GM12878 (cell line): Measurements from ENCODE around the gene GJA8. TPM values are rescaled to one million over a fixed set of nuclear protein-coding genes. Genes with fewer than 3 reads are reported as not detected.
A peak's percentile ranks its signal among the peaks of the same experiment; 100 is the strongest.
"Not testable (repeated sequence)": the region's sequence is repeated elsewhere in the genome, so short reads cannot be mapped to it uniquely, and the experiment has no call there.

Experiments used
- ATAC-seq: fragments of 200-7000 bp; cut with Tn5 transposase; 3 replicates; pipeline ENCODE4 v1.9.1; 2020; ENCODE audit warnings: mild to moderate bottlenecking, moderate library complexity
- BruUV-seq: library from RNA; stranded (reverse); fragments of 400-500 nt; replicated peaks from 2 replicates; lab custom pipeline; 2021; lab: Mats Ljungman, UMichigan
- CTCF ChIA-PET: fragments of 300-600 bp; sonication (Branson Sonifier 250); formaldehyde crosslinking; extraction: SDS; loops from one replicate; lab custom pipeline; 2021; ENCODE audit warnings: inconsistent platforms; lab: Yijun Ruan, JAX
- POLR2A ChIA-PET: fragments of 350-600 bp; formaldehyde crosslinking; extraction: SDS; loops from one replicate; lab custom pipeline; 2021; ENCODE audit warnings: inconsistent platforms; lab: Charles Lee
- RAD21 ChIA-PET: fragments of 300-600 bp; sonication (Branson Sonifier 250); formaldehyde crosslinking; loops from one replicate; lab custom pipeline; 2023; ENCODE audit warnings: antibody characterized with exemption; ENCODE audit not compliant: unreplicated experiment; lab: Charles Lee
- SMC1A ChIA-PET: fragments of 300-600 bp; sonication (Branson Sonifier 250); formaldehyde crosslinking; loops from one replicate; lab custom pipeline; 2023; ENCODE audit not compliant: unreplicated experiment, uncharacterized antibody; lab: Charles Lee
- DNase-seq: peaks from one replicate; pipeline ENCODE4 v3.0.0-alpha.2; 2011; ENCODE audit warnings: low read depth, low spot score
- FAIRE-seq: peaks from 3 replicates; lab custom pipeline; 2011; peaks lifted over from hg19 to GRCh38; lab: Jason Lieb, UNC
- H2AFZ ChIP-seq: 2 replicates; pipeline ENCODE4 v1.6.0; 2011; ENCODE audit warnings: low read depth, low read length, control low read depth; ENCODE audit not compliant: control insufficient read depth
- H3K27ac ChIP-seq: 2 replicates; pipeline ENCODE4 v1.5.1; 2011; ENCODE audit warnings: control low read depth; ENCODE audit not compliant: control insufficient read depth, insufficient read depth
- H3K27me3 ChIP-seq, 2 experiments: replicated peaks in 1 of 2; 2 replicates each; pipeline versions ENCODE4 v1.6.0 to v1.6.1; 2011; ENCODE audit warnings: low read length in 1 of 2; ENCODE audit not compliant: control insufficient read depth in 2 of 2, insufficient read depth in 2 of 2
- H3K36me3 ChIP-seq, 2 experiments: 2 replicates each; pipeline ENCODE4 v1.5.1; 2011; ENCODE audit warnings: low read length in 1 of 2; ENCODE audit not compliant: control insufficient read depth in 2 of 2, insufficient read depth in 2 of 2
- H3K4me1 ChIP-seq: 2 replicates; pipeline ENCODE4 v1.6.1; 2011; ENCODE audit warnings: mild to moderate bottlenecking, low read length, moderate library complexity, mixed read lengths; ENCODE audit not compliant: control insufficient read depth, insufficient read depth
- H3K4me2 ChIP-seq: 2 replicates; pipeline ENCODE4 v1.6.0; 2011; ENCODE audit warnings: control low read depth; ENCODE audit not compliant: control insufficient read depth, insufficient read depth
- H3K4me3 ChIP-seq: fragments of 200-600 bp; sonication (generic); 2 replicates; pipeline ENCODE4 v1.5.1; 2016
- H3K79me2 ChIP-seq: 2 replicates; pipeline ENCODE4 v1.6.0; 2011; ENCODE audit warnings: low read length; ENCODE audit not compliant: control insufficient read depth, insufficient read depth
- H3K9ac ChIP-seq: 2 replicates; pipeline ENCODE4 v1.8.0; 2011; ENCODE audit warnings: low read length, control low read depth, mixed read lengths; ENCODE audit not compliant: control insufficient read depth, insufficient read depth
- H3K9me3 ChIP-seq: replicated peaks from 3 replicates; pipeline ENCODE4 v1.5.1; 2011; ENCODE audit warnings: mild to moderate bottlenecking, low read length; ENCODE audit not compliant: control insufficient read depth, insufficient read depth
- H4K20me1 ChIP-seq: 2 replicates; pipeline ENCODE4 v1.6.0; 2011; ENCODE audit not compliant: control insufficient read depth, insufficient read depth
- WGBS: methylation state at CpG from one replicate; pipeline ENCODE4 v1.1.6; 2016; ENCODE audit warnings: low lambda C conversion rate; ENCODE audit not compliant: insufficient replicate concordance, insufficient coverage; ENCODE audit errors: missing lambda C conversion rate; 5-methylcytosine and 5-hydroxymethylcytosine counted together
- in situ Hi-C: fragments of 300-500 bp; cut with MboI; formaldehyde crosslinking; loops from 9 replicates; pipeline ENCODE4 v1.14.3; 2018; ENCODE audit warnings: mixed read lengths
- intact Hi-C: fragments of 100-400 bp; cut with micrococcal nuclease; formaldehyde crosslinking; loops from one replicate; pipeline ENCODE4 v1.14.2; 2022; ENCODE audit not compliant: unreplicated experiment
- polyA plus RNA-seq, 11 experiments: library from polyadenylated mRNA; depleted of rRNA in 4 of 11; unstranded in 6 of 11; stranded (reverse) in 5 of 11; fragments of >200 nt; fragmentation: Nextera tagmentation in 4 of 11; fragmentation: Illumina TruSeq in 1 of 11; extraction: Ambion mirVana in 4 of 11; extraction: Trizol in 1 of 11; gene quantifications; 1 replicate in 1 of 11; 2 replicates in 10 of 11; pipeline versions ENCODE4 v1.2.1 to v1.2.3, GENCODE V29; 2011 to 2016; ENCODE audit warnings: inconsistent platforms in 2 of 11, missing spikeins in 2 of 11, low read depth in 1 of 11
- total RNA-seq, 4 experiments: library from RNA; depleted of rRNA in 3 of 4; stranded (reverse); fragments of >200 nt in 3 of 4; fragmentation: Illumina TruSeq in 1 of 4; extraction: Trizol in 1 of 4; gene quantifications; 2 replicates each; pipeline versions ENCODE4 v1.2.1 to v1.2.3, GENCODE V29; 2013 to 2021

The GJA8 gene
- total and polyA plus RNA-seq, 10 of the 15 experiments (the other 5 are each of a cell fraction or from before 2014, with no cell fraction given): not detected

- CTCF ChIA-PET, H2AFZ ChIP-seq, H3K9ac ChIP-seq, H3K79me2 ChIP-seq, H3K27me3 ChIP-seq, H3K4me2 ChIP-seq, SMC1A ChIA-PET, BruUV-seq, H3K4me1 ChIP-seq, POLR2A ChIA-PET, DNase-seq, H4K20me1 ChIP-seq, in situ Hi-C loops, ATAC-seq, H3K36me3 ChIP-seq, H3K4me3 ChIP-seq, H3K9me3 ChIP-seq, intact Hi-C loops, FAIRE-seq, RAD21 ChIA-PET, H3K27ac ChIP-seq: not testable (repeated sequence)
- WGBS: 72% methylated on average over 2 of the region's 2 CpGs
Observed at GRCh38 chr1:147931137-147931536, 28.5 kb downstream of the GJA8 start.

GRCh38 chr1:147935296-147935695 lies 32.7 kb downstream of the GJA8 start:
- RAD21 ChIA-PET, H3K9ac ChIP-seq, BruUV-seq, H3K4me3 ChIP-seq, H3K9me3 ChIP-seq, H2AFZ ChIP-seq, CTCF ChIA-PET, H4K20me1 ChIP-seq, H3K27ac ChIP-seq, DNase-seq, H3K4me1 ChIP-seq, intact Hi-C loops, ATAC-seq, H3K4me2 ChIP-seq, POLR2A ChIA-PET, SMC1A ChIA-PET, H3K79me2 ChIP-seq, H3K36me3 ChIP-seq, FAIRE-seq, in situ Hi-C loops, H3K27me3 ChIP-seq: not testable (repeated sequence)
- 96% methylated on average over 3 of the region's 3 CpGs for WGBS

GRCh38 chr1:147940456-147940855 lies 37.9 kb downstream of the GJA8 start:
- CTCF ChIA-PET, ATAC-seq, H3K27me3 ChIP-seq, POLR2A ChIA-PET, H3K36me3 ChIP-seq, H3K4me3 ChIP-seq, H3K4me2 ChIP-seq, H3K9ac ChIP-seq, H4K20me1 ChIP-seq, H3K4me1 ChIP-seq, DNase-seq, FAIRE-seq, H3K27ac ChIP-seq, RAD21 ChIA-PET, in situ Hi-C loops, H2AFZ ChIP-seq, H3K79me2 ChIP-seq, BruUV-seq, H3K9me3 ChIP-seq, intact Hi-C loops, SMC1A ChIA-PET: not testable (repeated sequence)
- 98% methylated on average over 2 of the region's 2 CpGs for WGBS

- RAD21 ChIA-PET: not testable (repeated sequence)
Observed at GRCh38 chr1:147942563-147942962, 40.0 kb downstream of the GJA8 start.

More at GRCh38 chr1:147942563-147942962, 40.0 kb downstream of the GJA8 start:
- H2AFZ ChIP-seq, ATAC-seq, H3K27me3 ChIP-seq, H4K20me1 ChIP-seq, POLR2A ChIA-PET, FAIRE-seq, DNase-seq, H3K79me2 ChIP-seq, CTCF ChIA-PET, H3K9ac ChIP-seq, H3K4me3 ChIP-seq, H3K36me3 ChIP-seq, H3K4me2 ChIP-seq, intact Hi-C loops, SMC1A ChIA-PET, H3K9me3 ChIP-seq, H3K27ac ChIP-seq, in situ Hi-C loops, H3K4me1 ChIP-seq: not testable (repeated sequence)
- WGBS: no CpG with 5 or more reads among the region's 1 CpG
- BruUV-seq: TSS peak; percentile 26
